Karpas-422 (cell line): ENCODE measurements around the gene FSIP1. TPM values are rescaled to one million over a fixed set of nuclear protein-coding genes. Genes with fewer than 3 reads are reported as not detected.

ENCODE experiments used
- DNase-seq: peaks from one replicate; pipeline ENCODE4 v3.0.0-alpha.2; 2015
- H2AFZ ChIP-seq: fragments of 200-600 bp; sonication (generic); 2 replicates; pipeline ENCODE4 v1.6.1; 2014; ENCODE audit warnings: antibody characterized with exemption, low read length, mixed read lengths
- H3K27ac ChIP-seq: fragments of 200-600 bp; sonication (generic); 2 replicates; pipeline ENCODE4 v1.5.1; 2014; ENCODE audit warnings: mild to moderate bottlenecking, low read length, moderate library complexity
- H3K27me3 ChIP-seq: fragments of 200-600 bp; sonication (generic); 2 replicates; pipeline ENCODE4 v1.6.1; 2014; ENCODE audit warnings: low read length, mixed read lengths
- H3K36me3 ChIP-seq: fragments of 200-600 bp; sonication (generic); 2 replicates; pipeline ENCODE4 v1.6.1; 2014; ENCODE audit warnings: low read length, mixed read lengths; ENCODE audit not compliant: insufficient read depth
- H3K4me1 ChIP-seq: fragments of 200-600 bp; sonication (generic); 2 replicates; pipeline ENCODE4 v1.6.1; 2014; ENCODE audit warnings: mild to moderate bottlenecking, low read length, mixed read lengths
- H3K4me2 ChIP-seq: fragments of 200-600 bp; sonication (generic); 2 replicates; pipeline ENCODE4 v1.6.1; 2014; ENCODE audit warnings: low read length, low read depth, mild to moderate bottlenecking; ENCODE audit not compliant: poor library complexity, severe bottlenecking
- H3K4me3 ChIP-seq: fragments of 200-600 bp; sonication (generic); 2 replicates; pipeline ENCODE4 v1.5.1; 2014; ENCODE audit warnings: mild to moderate bottlenecking, antibody characterized with exemption, low read length, mixed read lengths
- H3K79me2 ChIP-seq: fragments of 200-600 bp; sonication (generic); 2 replicates; pipeline ENCODE4 v1.6.1; 2014; ENCODE audit warnings: mild to moderate bottlenecking, low read length, mixed read lengths
- H3K9ac ChIP-seq: fragments of 200-600 bp; sonication (generic); 2 replicates; pipeline ENCODE4 v1.6.0; 2014; ENCODE audit warnings: low read length
- H3K9me2 ChIP-seq: fragments of 200-600 bp; sonication (generic), shearing (Covaris generic); replicated peaks from 2 replicates; pipeline ENCODE4 v1.6.0; 2014; ENCODE audit warnings: mild to moderate bottlenecking, low read length, moderate library complexity; ENCODE audit not compliant: insufficient read depth
- H3K9me3 ChIP-seq: fragments of 300-700, 200-600 bp; sonication (generic); 2 replicates; pipeline ENCODE4 v1.6.1; 2014; ENCODE audit warnings: low read length, mixed read lengths
- H4K20me1 ChIP-seq: fragments of 200-600 bp; sonication (generic); 2 replicates; pipeline ENCODE4 v1.6.1; 2014; ENCODE audit warnings: mild to moderate bottlenecking, antibody characterized with exemption, low read length, low read depth; ENCODE audit not compliant: insufficient read depth
- total RNA-seq: library from RNA; depleted of rRNA; stranded (reverse); fragments of >200 nt; shearing (Covaris generic); gene quantifications from 2 replicates; pipeline ENCODE4 v1.2.3, GENCODE V29; 2014; ENCODE audit warnings: low replicate concordance

FSIP1 gene
- total RNA-seq, 1 experiment from 2014 or later = 0.07 TPM

- Histone ChIP-seq H2AFZ (no peak overlapping the region), H3K36me3 (no peaks in the 10 kb centered on the region), H3K4me3 (no peak overlapping the region)
Observed at GRCh38 chr15:39736412-39737195, 46.0 kb downstream of the FSIP1 start.

GRCh38 chr15:39735120-39735717, 47.4 kb downstream of the FSIP1 start:
- no peak overlapping the region for H3K9ac ChIP-seq
- H3K9me3 ChIP-seq = no peaks in the 10 kb centered on the region
- no peaks in the 10 kb centered on the region for H3K36me3 ChIP-seq
- no peak overlapping the region for H3K27ac ChIP-seq
- H3K4me3 ChIP-seq = no peak overlapping the region
- DNase-seq = no peak
- H3K4me2 ChIP-seq = no peak overlapping the region
- no peaks in the 10 kb centered on the region for H3K9me2 ChIP-seq
- H4K20me1 ChIP-seq = no peaks in the 10 kb centered on the region
- H2AFZ ChIP-seq = no peak overlapping the region
- no peaks in the 10 kb centered on the region for H3K79me2 ChIP-seq
- H3K4me1 ChIP-seq = no peaks in the 10 kb centered on the region
- H3K27me3 ChIP-seq = no peaks in the 10 kb centered on the region

More at GRCh38 chr15:39736412-39737195, 46.0 kb downstream of the FSIP1 start:
- no peak overlapping the region for H3K27ac ChIP-seq
- H3K9me2 ChIP-seq = no peaks in the 10 kb centered on the region
- no peak overlapping the region for H3K9ac ChIP-seq
- H3K9me3 ChIP-seq = no peaks in the 10 kb centered on the region
- H3K79me2 ChIP-seq = no peaks in the 10 kb centered on the region
- H3K27me3 ChIP-seq = no peaks in the 10 kb centered on the region
- H3K4me1 ChIP-seq = no peaks in the 10 kb centered on the region
- no peak for DNase-seq
- no peak overlapping the region for H3K4me2 ChIP-seq
- H4K20me1 ChIP-seq = no peaks in the 10 kb centered on the region

- no peak for DNase-seq
- Histone ChIP-seq H3K4me2 (no peak overlapping the region), H3K9me3 (no peaks in the 10 kb centered on the region), H4K20me1 (no peaks in the 10 kb centered on the region), H3K27ac (no peak overlapping the region), H3K4me3 (no peak overlapping the region), H3K36me3 (no peaks in the 10 kb centered on the region), H3K79me2 (no peaks in the 10 kb centered on the region), H3K9me2 (no peaks in the 10 kb centered on the region), H3K4me1 (no peaks in the 10 kb centered on the region), H3K27me3 (no peaks in the 10 kb centered on the region), H2AFZ (no peak overlapping the region), H3K9ac (no peak overlapping the region)
Observed at GRCh38 chr15:39731266-39731665, 51.4 kb downstream of the FSIP1 start.

GRCh38 chr15:39730552-39730951, 52.1 kb downstream of the FSIP1 start:
- no peak for DNase-seq
- Histone ChIP-seq H3K4me3 (no peak overlapping the region), H3K9ac (no peak overlapping the region), H3K36me3 (no peaks in the 10 kb centered on the region), H3K27ac (no peak overlapping the region), H4K20me1 (no peaks in the 10 kb centered on the region), H3K4me2 (no peak overlapping the region), H3K27me3 (no peaks in the 10 kb centered on the region), H2AFZ (no peak overlapping the region), H3K9me2 (no peaks in the 10 kb centered on the region), H3K4me1 (no peaks in the 10 kb centered on the region), H3K9me3 (no peaks in the 10 kb centered on the region), H3K79me2 (no peaks in the 10 kb centered on the region)

- no peaks in the 10 kb centered on the region for H4K20me1 ChIP-seq
- H3K4me2 ChIP-seq = no peak overlapping the region
- H3K79me2 ChIP-seq = no peaks in the 10 kb centered on the region
- no peaks in the 10 kb centered on the region for H3K9me3 ChIP-seq
- no peaks in the 10 kb centered on the region for H3K36me3 ChIP-seq
- H3K4me1 ChIP-seq = no peaks in the 10 kb centered on the region
- H3K4me3 ChIP-seq = no peak overlapping the region
- DNase-seq = no peak
- no peaks in the 10 kb centered on the region for H3K27me3 ChIP-seq
- H3K27ac ChIP-seq = no peak overlapping the region
- no peaks in the 10 kb centered on the region for H3K9me2 ChIP-seq
- no peak overlapping the region for H3K9ac ChIP-seq
- H2AFZ ChIP-seq = no peak overlapping the region
Observed at GRCh38 chr15:39729500-39729899, 53.1 kb downstream of the FSIP1 start.

- Histone ChIP-seq H3K9me2 (no peaks in the 10 kb centered on the region), H3K36me3 (no peaks in the 10 kb centered on the region), H3K9me3 (no peaks in the 10 kb centered on the region), H3K27me3 (no peaks in the 10 kb centered on the region), H3K9ac (no peak overlapping the region), H3K4me3 (no peak overlapping the region), H4K20me1 (no peaks in the 10 kb centered on the region), H3K4me2 (no peak overlapping the region), H3K4me1 (no peaks in the 10 kb centered on the region), H3K79me2 (no peaks in the 10 kb centered on the region), H3K27ac (no peak overlapping the region), H2AFZ (no peak overlapping the region)
- no peak for DNase-seq
Observed at GRCh38 chr15:39728845-39729244, 53.8 kb downstream of the FSIP1 start.

- Histone ChIP-seq H2AFZ (no peak overlapping the region), H3K27ac (no peak overlapping the region), H3K4me1 (no peaks in the 10 kb centered on the region), H3K36me3 (no peaks in the 10 kb centered on the region), H3K4me3 (no peak overlapping the region), H4K20me1 (no peaks in the 10 kb centered on the region), H3K9me2 (no peaks in the 10 kb centered on the region), H3K27me3 (no peaks in the 10 kb centered on the region), H3K9me3 (no peaks in the 10 kb centered on the region), H3K79me2 (no peaks in the 10 kb centered on the region), H3K4me2 (no peak overlapping the region), H3K9ac (no peak overlapping the region)
- DNase-seq = no peak
Observed at GRCh38 chr15:39721893-39722292, 60.7 kb downstream of the FSIP1 start.

- no peaks in the 10 kb centered on the region for H3K79me2 ChIP-seq
- H3K9ac ChIP-seq = no peak overlapping the region
- H3K36me3 ChIP-seq = no peaks in the 10 kb centered on the region
- H3K4me2 ChIP-seq = no peak overlapping the region
- H3K27me3 ChIP-seq = no peaks in the 10 kb centered on the region
- H2AFZ ChIP-seq = no peak overlapping the region
- H3K9me2 ChIP-seq = no peaks in the 10 kb centered on the region
- no peaks in the 10 kb centered on the region for H3K4me1 ChIP-seq
- no peaks in the 10 kb centered on the region for H4K20me1 ChIP-seq
- H3K27ac ChIP-seq = no peak overlapping the region
- H3K9me3 ChIP-seq = no peaks in the 10 kb centered on the region
- H3K4me3 ChIP-seq = no peak overlapping the region
- no peak for DNase-seq
Observed at GRCh38 chr15:39720621-39721611, 61.7 kb downstream of the FSIP1 start.
